Adipose tissue (tissue), 3 donors: ENCODE measurements around the gene ULBP1. TPM values are rescaled to one million over a fixed set of nuclear protein-coding genes. Genes with fewer than 3 reads are reported as not detected.
"Not testable (repeated sequence)": the region's sequence is repeated elsewhere in the genome, so short reads cannot be mapped to it uniquely, and the experiment has no call there.

Experiments
- H3K27ac ChIP-seq: one replicate; pipeline ENCODE4 v1.5.1; 2013; ENCODE audit warnings: low read depth, low read length
- WGBS, 3 donors: extraction: QIAGEN DNeasy Blood & Tissue Kit; methylation state at CpG; one replicate each; pipeline ENCODE4 v1.1.7; 2013; 5-methylcytosine and 5-hydroxymethylcytosine counted together
- polyA plus RNA-seq, 3 donors: library from polyadenylated mRNA; stranded (reverse); fragments of 200-250 nt; gene quantifications; one replicate each; pipeline ENCODE4 v1.2.3, GENCODE V29; 2013
- donor health status: healthy with polysubstance abuse.
- donor health status: Bipolar disorder and iron deficiency.
- donor health status: healthy.

The ULBP1 gene
- polyA plus RNA-seq, 3 donors = 0.03 to 0.22 (median 0.16) TPM

DNA sequence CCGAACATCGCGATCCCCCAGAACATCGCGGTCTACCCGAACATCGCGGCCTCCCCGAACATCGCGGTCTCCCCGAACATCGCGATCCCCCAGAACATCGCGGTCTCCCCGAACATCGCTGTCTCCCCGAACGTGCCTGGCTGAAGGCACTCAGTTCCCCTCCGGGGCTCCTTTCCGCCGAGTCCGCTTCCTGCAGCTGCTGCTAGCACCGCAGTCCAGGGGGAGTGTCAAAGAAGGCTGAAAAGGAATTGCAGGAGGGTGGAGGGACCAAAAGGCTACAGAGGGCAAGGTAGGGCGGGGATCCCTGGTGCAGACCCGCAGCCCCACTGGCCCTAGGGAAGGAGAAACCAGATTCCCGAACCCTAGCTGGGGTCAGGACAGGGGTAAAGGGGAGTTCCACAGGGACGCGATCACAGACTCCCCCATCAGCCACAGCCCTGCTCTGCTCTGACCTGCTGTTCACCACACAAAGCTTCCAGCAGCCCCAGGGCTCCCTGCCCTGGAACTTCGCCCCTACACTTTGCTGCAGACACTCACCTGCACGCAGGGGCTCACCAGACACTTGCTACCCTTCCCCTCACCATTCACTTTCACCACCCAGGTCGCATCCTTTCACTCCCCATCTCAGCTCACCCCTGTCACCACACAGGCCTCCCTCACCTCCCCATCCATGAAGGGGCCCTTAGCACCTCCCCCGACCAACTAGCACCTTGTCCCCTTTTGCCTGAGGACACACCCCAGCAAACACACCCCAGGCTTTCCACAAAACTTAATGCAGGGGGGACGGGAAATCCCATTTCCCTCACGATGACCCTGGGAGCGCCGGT lies 1.7 kb downstream of the ULBP1 start:
- 14 to 18% (median 15%) methylated on average over 26 to 38 of the region's 38 CpGs for WGBS, 3 donors
- H3K27ac ChIP-seq = no peak overlapping the region

DNA sequence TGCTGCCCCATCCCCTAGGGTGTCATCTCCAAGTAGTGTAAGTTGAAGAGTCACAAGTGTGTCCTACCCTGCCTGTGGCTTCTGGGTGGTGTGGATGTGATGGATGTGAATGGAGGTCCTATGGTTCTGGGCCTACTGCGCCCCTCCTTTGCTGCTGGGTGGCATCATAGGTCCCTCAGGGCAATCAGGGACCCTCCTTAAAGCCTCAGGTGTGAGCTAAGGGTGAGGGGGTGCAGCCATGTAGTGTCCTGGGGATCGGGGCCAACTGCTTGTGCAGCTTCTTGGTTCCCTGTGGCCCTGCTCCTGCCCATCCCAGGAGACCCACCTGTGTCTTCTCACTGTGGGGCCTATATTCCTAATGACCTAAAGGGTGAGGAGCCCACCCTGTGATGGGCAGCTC lies 2.6 kb downstream of the ULBP1 start:
- 91 to 100% (median 97%) methylated on average over 2 of the region's 2 CpGs for WGBS, 3 donors
- H3K27ac ChIP-seq = not testable (repeated sequence)

- H3K27ac ChIP-seq = no peak overlapping the region
- WGBS, 3 donors = 81 to 96% (median 93%) methylated on average over 4 of the region's 4 CpGs
These were observed 3.8 kb downstream of the ULBP1 start for GRCh38 chr6:149967591-149967990.

DNA sequence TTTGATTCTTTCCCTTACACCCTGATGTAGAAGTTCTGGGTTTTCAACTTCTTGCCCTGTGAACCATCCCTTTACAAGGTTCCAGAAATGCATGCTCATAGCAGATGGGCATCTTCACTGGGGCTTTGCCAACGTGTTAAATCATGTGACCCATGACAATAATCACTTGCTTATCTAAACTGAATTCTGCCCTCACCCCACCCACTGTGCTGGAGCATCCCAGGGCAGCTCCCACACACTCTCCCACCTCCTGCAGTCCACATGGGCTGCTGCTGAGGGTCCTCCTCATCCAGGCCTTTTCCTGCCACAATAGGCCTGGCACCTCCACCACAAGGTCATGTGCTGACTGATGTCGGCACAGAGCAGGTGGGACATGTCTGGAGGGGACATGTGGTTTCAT lies 4.3 kb downstream of the ULBP1 start:
- H3K27ac ChIP-seq = not testable (repeated sequence)
- WGBS, 3 donors = 65 to 76% (median 67%) methylated on average over 2 of the region's 2 CpGs

- 63 to 93% (median 88%) methylated on average over 2 of the region's 2 CpGs for WGBS, 3 donors
- H3K27ac ChIP-seq = not testable (repeated sequence)
These were observed 5.2 kb downstream of the ULBP1 start for GRCh38 chr6:149968909-149969308.

- whole genome bisulfite sequencing, 3 donors = 73 to 88% (median 82%) methylated on average over 2 of the region's 2 CpGs
- H3K27ac ChIP-seq = no peak overlapping the region
These were observed 5.9 kb downstream of the ULBP1 start for GRCh38 chr6:149969635-149970034.

- H3K27ac ChIP-seq = not testable (repeated sequence)
- WGBS, 3 donors = 54 to 57% (median 54%) methylated on average over 6 of the region's 6 CpGs
These were observed 10.7 kb downstream of the ULBP1 start for GRCh38 chr6:149974394-149974793.

DNA sequence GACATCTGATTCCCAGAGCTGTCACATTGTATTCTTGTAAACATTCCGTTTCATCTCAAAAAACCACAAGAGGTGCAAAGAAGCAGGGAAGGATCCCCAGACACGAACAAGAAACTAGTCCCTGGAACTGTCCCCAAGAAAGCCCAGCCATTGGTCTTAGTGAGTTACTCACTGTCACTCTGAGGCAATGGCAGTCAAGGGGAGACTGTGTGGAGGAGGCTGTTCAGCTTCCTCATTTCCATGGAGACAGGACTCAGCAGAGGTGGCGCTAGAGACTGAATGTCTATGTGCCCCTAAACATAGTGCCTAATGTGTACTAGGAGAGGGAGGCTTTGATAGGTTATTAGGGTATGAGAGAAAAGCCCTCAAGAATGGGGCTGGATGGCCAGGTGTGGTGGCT lies 11.1 kb downstream of the ULBP1 start:
- 39 to 43% (median 39%) methylated on average over 3 of the region's 3 CpGs for WGBS, 3 donors

GRCh38 chr6:149975400-149975799 lies 11.7 kb downstream of the ULBP1 start:
- no peak overlapping the region for H3K27ac ChIP-seq

More for the DNA sequence above, 11.1 kb downstream of the ULBP1 start:
- H3K27ac ChIP-seq = no peak overlapping the region

DNA sequence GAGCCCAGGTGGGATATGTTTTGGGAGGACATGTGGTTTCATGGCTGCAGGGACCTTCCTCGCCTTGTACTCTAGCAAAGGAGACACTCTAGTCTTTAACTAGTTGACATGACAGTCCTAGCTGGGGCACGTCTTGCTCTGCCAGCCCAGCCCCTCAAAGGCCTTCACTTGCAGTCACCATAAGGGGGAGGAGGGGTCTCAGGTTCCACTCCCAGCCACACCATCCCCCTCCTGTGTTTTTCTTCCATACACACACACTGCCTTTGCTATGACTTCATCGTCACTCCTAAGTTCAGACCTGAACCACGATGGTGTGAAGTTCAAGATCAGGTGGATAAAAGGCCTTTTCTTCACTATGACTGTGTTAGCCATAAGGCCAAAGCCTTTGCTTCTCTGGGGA lies 13.5 kb downstream of the ULBP1 start:
- H3K27ac ChIP-seq = no peak overlapping the region
- WGBS, 3 donors = 58 to 80% (median 74%) methylated on average over 4 of the region's 4 CpGs

- H3K27ac ChIP-seq = no peak overlapping the region
These were observed 14.9 kb downstream of the ULBP1 start for GRCh38 chr6:149978610-149979009.

- WGBS, 3 donors = 69 to 85% (median 84%) methylated on average over 6 of the region's 6 CpGs
These were observed 15.6 kb downstream of the ULBP1 start for GRCh38 chr6:149979293-149979692.

GRCh38 chr6:149983145-149983544 lies 19.4 kb downstream of the ULBP1 start:
- no peak overlapping the region for H3K27ac ChIP-seq
- WGBS, 3 donors = 18 to 30% (median 22%) methylated on average over 9 of the region's 9 CpGs

More at GRCh38 chr6:149979293-149979692, 15.6 kb downstream of the ULBP1 start:
- no peak overlapping the region for H3K27ac ChIP-seq

DNA sequence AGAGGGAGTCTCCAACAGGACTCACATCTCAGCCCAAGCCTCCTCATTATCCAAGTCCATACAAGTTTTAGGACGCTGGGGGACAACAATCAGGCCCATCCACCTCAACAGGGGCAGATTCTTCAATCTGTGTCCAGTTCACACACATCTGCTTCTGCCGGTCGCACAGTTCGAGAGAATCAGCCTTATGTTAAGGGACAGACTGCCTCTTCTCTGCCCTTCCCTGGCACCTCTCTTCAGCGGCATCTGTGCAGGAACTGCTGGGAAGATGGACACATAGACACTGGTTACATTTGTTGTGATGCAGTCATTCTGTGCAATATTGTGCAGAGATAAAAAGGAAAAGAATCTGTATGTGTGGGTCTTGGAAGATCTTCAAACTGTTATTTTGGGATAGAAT lies 21.0 kb downstream of the ULBP1 start:
- WGBS, 3 donors = 44 to 72% (median 66%) methylated on average over 5 of the region's 5 CpGs
- no peak overlapping the region for H3K27ac ChIP-seq

DNA sequence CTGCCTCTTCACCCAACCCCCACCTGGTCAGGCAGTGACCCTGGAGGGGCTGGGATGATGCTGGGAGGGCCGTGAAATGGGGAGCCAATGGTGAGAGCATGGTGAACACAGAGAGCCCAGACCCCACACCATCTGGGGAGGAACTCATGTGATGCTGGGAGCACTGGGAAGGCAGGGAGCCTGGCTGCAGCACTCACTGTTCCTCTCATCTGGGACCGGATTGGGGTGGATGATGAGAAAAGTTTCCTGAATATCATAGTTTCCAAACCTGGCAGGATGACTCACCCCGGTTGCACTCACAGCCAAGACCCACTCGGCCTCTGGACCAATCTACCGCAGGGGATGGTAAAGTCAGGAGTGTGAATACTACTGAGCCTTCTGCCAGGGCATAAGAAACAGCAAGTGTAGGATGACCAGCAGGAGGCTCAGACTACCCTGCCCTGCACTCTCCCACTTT lies 21.8 kb downstream of the ULBP1 start:
- 9 to 39% (median 30%) methylated on average over 5 of the region's 5 CpGs for WGBS, 3 donors
- H3K27ac ChIP-seq = no peak overlapping the region

DNA sequence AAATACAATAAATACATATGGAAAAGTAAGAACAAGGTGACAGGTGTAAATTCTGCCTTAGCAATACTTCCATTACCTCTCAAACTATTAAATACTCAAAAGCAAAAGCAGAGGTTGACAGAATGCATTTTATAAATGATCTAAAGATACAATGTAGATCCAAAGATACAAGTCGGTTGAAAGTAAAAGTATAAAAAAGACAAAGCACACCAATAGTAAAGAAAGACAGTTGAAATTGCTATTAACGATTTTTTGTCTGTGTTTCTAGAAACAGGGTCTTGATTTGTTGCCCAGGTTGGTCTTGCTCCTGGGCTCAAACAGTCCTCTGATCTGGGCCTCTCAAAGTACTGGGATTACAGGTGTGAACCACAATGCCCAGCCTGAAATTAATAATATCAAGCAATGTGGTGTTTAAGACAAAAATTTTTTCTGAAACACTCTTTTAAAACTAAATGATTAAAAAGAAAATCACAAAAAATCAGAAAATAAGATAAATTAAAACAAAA lies 23.9 kb downstream of the ULBP1 start:
- WGBS, 3 donors = 37 to 64% (median 58%) methylated on average over 2 of the region's 2 CpGs
- no peak overlapping the region for H3K27ac ChIP-seq

- 8 to 13% (median 9%) methylated on average over 17 of the region's 17 CpGs for WGBS, 3 donors
- H3K27ac ChIP-seq = no peak overlapping the region
These were observed 25.0 kb downstream of the ULBP1 start for GRCh38 chr6:149988550-149989346.

DNA sequence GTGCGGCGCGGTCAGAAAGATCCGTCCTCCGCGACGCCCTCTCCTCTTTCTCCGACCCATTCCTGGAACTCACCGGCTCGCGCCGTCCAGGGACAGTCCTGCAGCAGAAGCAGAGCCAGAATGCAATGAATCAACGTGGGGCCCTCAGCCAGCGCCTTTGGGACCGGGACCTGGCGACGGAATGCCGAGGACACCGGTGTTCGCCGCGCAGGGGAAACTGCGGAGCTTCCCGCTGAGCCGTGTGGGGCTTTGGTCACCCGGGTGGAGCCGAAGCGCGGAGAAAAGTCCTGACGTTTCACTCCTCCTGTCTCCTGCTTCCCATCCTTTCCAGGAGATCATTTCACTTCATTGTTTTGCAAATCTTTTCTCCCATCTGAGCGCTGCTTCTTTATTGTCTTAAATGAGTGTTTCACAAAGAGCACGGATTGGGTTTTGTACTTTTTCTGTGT lies 26.5 kb downstream of the ULBP1 start:
- H3K27ac ChIP-seq = no peak overlapping the region
- 1 to 5% (median 3%) methylated on average over 32 of the region's 32 CpGs for WGBS, 3 donors
